ENCODE data around the gene ALDH3B1. TPM values are rescaled to one million over a fixed set of nuclear protein-coding genes. Genes with fewer than 3 reads are reported as not detected.

ALDH3B1 gene
- total and polyA plus RNA-seq, 9 of the 15 experiments (the other 6 are each of a cell fraction or from before 2014, with no cell fraction given), result 0.01 to 0.35 (median 0.07) TPM; not detected in 2

GRCh38 chr11:68041617-68042218 lies 31.6 kb downstream of the ALDH3B1 start (continued):
- TF ChIP-seq SLC30A9 (CRISPR knock-in tag; IDR thresholded peaks at IDR 0.05), result no peak
- TF ChIP-seq TFAP4 (CRISPR knock-in tag; IDR thresholded peaks at IDR 0.05; ENCODE audit: borderline replicate concordance), result no peak
- no peak for TF ChIP-seq SIRT6 (IDR thresholded peaks at IDR 0.05; ENCODE audit: low read depth, low read length)
- TF ChIP-seq E2F4 (CRISPR knock-in tag; IDR thresholded peaks at IDR 0.05; ENCODE audit: low read depth), result no peak
- no peak for TF ChIP-seq POLR2A (conservative IDR thresholded peaks at IDR 0.05)
- 0 out of 2 replicates have a peak, but pooled peaks have one; percentile 29 for TF ChIP-seq HDGF (IDR thresholded peaks at IDR 0.05)
- 0 out of 2 replicates have a peak, but pooled peaks have one; percentile 21 for TF ChIP-seq MAX (CRISPR knock-in tag; IDR thresholded peaks at IDR 0.05)
- TF ChIP-seq ESRRA (IDR thresholded peaks at IDR 0.05; ENCODE audit: borderline replicate concordance, low read depth), result no peak
- TF ChIP-seq ELK1 (CRISPR knock-in tag; IDR thresholded peaks at IDR 0.05), result no peak
- TF ChIP-seq HDAC2 (IDR thresholded peaks at IDR 0.05), result peak; percentile 73; the same call in 1 of the 2 replicates
- TF ChIP-seq HMG20B (CRISPR knock-in tag; IDR thresholded peaks at IDR 0.05), result no peak
- no peak for TF ChIP-seq NFIX (CRISPR knock-in tag; IDR thresholded peaks at IDR 0.05; ENCODE audit: low read depth)
- no peak for TF ChIP-seq KAT7 (CRISPR knock-in tag; IDR thresholded peaks at IDR 0.05; ENCODE audit: borderline replicate concordance)
- peak in 1 of 2 experiments; percentile 83; a peak in 2 of 4 replicates for TF ChIP-seq TEAD1 (CRISPR knock-in tag; IDR thresholded peaks at IDR 0.05)
- TF ChIP-seq TEAD2 (tag; IDR thresholded peaks at IDR 0.05), result no peak
- no peak for TF ChIP-seq U2AF1 (optimal IDR thresholded peaks at IDR 0.05; ENCODE audit: low read depth, low read length)
- no peak for TF ChIP-seq ETS1 (conservative IDR thresholded peaks at IDR 0.05; ENCODE audit: control insufficient read depth, low read depth, low read length)
- TF ChIP-seq KDM1A (IDR thresholded peaks at IDR 0.05), result peak; percentile 82 to 87
- no peak for TF ChIP-seq RBM34 (IDR thresholded peaks at IDR 0.05; ENCODE audit: borderline replicate concordance, insufficient read depth, low read length)
- TF ChIP-seq ARID3B (CRISPR knock-in tag; IDR thresholded peaks at IDR 0.05; ENCODE audit: borderline replicate concordance), result no peak

Data from K562 (cell line).